Omental fat pad (tissue), 4 donors: ENCODE results near the gene ZDHHC13. TPM values are rescaled to one million over a fixed set of nuclear protein-coding genes. Genes with fewer than 3 reads are reported as not detected.

Experiments
- ATAC-seq: fragments of 150-250 bp; one replicate; pipeline ENCODE4 v1.9.1; 2016; ENCODE audit warnings: mild to moderate bottlenecking, moderate library complexity; ENCODE audit not compliant: low FRiP score
- DNase-seq: peaks from one replicate; pipeline ENCODE4 v3.0.0-alpha.2; 2019; ENCODE audit warnings: low spot score
- CTCF ChIP-seq, 3 donors: fragments of 450-650 bp; IDR thresholded peaks; one replicate each; pipeline ENCODE4 v1.5.1; 2016 to 2017; ENCODE audit warnings: antibody characterized with exemption in 3 of 3, mild to moderate bottlenecking in 3 of 3, moderate library complexity in 2 of 3
- total RNA-seq, 4 donors: library from RNA; depleted of rRNA; stranded (reverse); fragments of >200 nt; gene quantifications; one replicate each; pipeline ENCODE4 v1.1.0, GENCODE V29; 2016

The ZDHHC13 gene
- total RNA-seq, 4 donors from 2014 or later, result 8.6 to 12.5 (median 9.7) TPM

DNA sequence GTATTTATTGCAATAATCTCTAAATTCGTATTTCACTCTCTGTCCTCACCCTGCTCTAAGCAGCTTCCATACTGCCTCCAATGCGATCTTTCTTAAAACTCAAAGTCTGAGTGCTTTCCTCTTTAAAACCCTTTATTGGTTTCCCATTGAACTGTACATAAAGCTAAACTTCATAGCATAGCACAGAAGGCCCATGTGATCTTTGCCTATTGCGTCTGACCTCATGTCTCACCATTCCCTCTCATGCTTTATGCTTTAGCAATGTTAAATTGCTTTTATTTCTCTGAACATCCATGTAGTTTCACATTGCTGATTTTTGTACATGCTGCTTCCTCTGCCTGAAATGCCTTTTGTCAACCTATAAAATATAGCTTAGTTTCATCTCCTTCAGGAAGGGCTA lies 28.4 kb downstream of the ZDHHC13 start:
- no peak for DNase-seq
- ATAC-seq, result no peak
- no peak for TF ChIP-seq CTCF (IDR thresholded peaks at IDR 0.05)

DNA sequence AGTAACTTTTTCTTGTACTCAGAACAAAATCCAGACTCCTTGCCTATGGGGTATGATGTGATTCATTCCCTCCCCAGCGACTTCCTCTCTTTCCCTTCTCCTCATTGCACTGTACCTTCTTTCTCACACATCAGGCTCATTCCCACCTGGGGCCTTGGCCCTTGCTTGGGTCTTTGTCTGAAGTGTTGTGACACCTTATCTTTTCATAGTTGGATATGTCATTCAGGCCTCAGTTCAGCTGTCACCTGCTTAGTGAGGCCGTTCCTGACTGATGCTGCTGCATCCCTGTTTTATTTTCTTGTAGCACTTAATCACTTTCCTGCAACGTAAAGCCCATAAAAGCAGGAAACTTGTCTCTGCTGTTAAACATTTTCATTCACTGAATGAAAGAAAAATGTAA lies 39.9 kb downstream of the ZDHHC13 start:
- no peak for ATAC-seq
- TF ChIP-seq CTCF (IDR thresholded peaks at IDR 0.05), result no peak
- DNase-seq, result no peak

GRCh38 chr11:19160847-19161246 lies 43.9 kb downstream of the ZDHHC13 start:
- DNase-seq (no peak), ATAC-seq (no peak)
- TF ChIP-seq CTCF (IDR thresholded peaks at IDR 0.05), result no peak

DNA sequence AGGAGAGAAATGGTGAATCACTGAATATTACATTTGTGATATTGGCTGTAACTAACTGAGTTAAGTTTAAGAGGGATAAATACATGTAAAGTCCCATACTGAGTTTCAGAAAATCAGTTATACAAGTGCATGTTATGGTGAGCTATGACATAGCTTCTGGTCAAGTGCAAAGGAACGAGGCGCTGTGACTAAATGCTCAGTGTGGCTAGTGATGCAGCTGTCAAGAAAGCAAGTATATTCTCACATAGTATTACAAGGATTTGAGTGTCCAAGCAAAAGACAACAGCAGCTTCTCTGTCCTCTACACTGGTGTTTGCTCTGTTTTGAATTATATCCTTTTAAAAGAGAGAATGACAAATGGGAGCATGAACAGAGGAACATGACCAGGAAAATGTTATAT lies 44.7 kb downstream of the ZDHHC13 start:
- ATAC-seq, result no peak

DNA sequence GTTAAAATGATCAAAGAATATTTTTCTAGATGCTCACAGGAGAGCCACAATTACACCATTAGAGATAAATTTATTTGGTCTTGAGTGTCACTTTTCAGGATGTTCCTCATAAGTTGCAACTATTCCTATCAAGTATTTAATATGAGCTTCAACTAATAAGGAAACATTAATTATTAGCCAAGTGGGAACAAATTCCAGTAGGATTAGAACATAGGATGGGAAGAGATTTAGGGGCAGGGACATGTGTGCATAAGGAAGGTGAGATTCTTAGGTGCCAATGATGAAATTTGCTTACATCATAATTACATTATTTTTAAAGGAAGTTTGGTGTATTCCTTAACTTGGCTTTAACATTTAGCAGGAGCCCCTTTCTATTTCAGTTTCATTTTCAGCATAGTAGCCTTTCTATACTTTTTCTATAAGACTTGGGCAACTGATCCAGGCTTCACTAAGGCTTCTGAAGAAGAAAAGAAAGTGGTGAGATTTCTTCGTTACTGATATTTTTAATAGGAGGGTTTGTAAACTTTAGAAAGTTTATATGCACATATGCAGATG lies 46.1 kb downstream of the ZDHHC13 start:
- ATAC-seq (no peak), DNase-seq (no peak)
- no peak for TF ChIP-seq CTCF (IDR thresholded peaks at IDR 0.05)

More for the DNA sequence above, 44.7 kb downstream of the ZDHHC13 start:
- no peak for DNase-seq
- TF ChIP-seq CTCF (IDR thresholded peaks at IDR 0.05), result no peak

DNA sequence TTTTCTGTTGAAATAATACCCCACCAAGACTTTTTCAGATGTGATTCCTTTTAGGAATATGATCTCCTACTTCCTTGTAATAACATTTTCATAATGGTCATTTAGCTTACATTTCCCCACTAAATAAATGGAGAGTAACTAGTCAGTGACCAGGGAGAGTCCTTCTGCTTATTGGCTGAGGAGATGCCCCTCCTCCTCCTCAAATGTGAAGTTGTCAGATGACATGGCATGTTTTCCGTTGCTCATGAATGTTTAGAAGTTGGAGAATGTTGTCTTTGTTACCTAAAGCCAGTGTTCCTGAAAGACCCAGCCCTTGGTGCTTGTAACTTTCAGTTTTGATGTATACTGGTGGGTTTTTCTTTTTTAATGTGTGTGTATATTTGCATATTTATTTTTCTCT lies 46.6 kb downstream of the ZDHHC13 start:
- no peak for TF ChIP-seq CTCF (IDR thresholded peaks at IDR 0.05)
- ATAC-seq (no peak), DNase-seq (no peak)

GRCh38 chr11:19164230-19164855 lies 47.4 kb downstream of the ZDHHC13 start:
- DNase-seq (no peak), ATAC-seq (no peak)
- TF ChIP-seq CTCF (IDR thresholded peaks at IDR 0.05), result no peak
